ENCODE results near the gene GAD2.

The GAD2 gene

DNA sequence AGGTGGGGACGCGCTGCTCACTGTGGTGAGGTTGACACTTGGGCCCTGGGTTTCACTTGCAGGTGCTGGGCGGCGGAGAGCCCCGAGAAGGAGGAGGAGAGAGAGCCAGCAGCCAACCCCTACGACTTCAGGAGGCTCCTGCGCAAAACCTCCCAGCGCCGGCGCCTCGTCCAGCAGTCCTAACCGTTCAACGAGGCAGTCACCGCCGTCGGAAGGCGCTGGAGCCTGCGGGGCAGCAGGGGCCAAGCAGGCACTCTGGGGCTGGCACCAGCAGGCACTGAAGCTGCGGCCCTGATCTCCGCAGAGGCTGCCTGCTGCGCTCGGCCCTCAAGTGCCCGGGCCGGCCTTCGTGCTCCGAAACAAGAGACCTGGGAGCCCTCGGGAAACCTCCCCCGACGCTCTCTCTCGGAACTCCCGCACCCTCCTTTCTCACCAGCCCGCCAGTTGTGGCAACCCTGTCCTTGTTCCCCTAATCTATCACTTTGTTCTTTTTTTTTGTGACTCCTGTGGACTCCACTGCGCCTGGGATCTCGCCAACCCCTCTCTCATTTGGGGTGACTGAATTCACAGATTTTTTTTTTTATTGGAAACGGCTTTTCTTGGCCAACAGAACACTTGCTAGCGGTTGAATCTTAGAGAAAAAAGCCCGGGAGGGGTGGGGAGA, 4.7 kb upstream of the GAD2 start:
- Histone ChIP-seq H3K4me1 (ENCODE audit: control insufficient read depth, low read length) (no peaks in the 10 kb centered on the region), H3K9me3 (ENCODE audit: control insufficient read depth, insufficient read depth, low read length) (peaks cover 5% of the 10 kb centered on the region; the same call in 1 of the 2 replicates), H3K36me3 (ENCODE audit: control insufficient read depth, low read length) (no peaks in the 10 kb centered on the region), H3K27me3 (ENCODE audit: control insufficient read depth, low read length) (no peaks in the 10 kb centered on the region), H4K20me1 (ENCODE audit: control insufficient read depth, insufficient read depth, low read depth, low read length) (no peaks in the 10 kb centered on the region), H3F3A (ENCODE audit: control insufficient read depth, insufficient read depth) (no peaks in the 10 kb centered on the region), H3K4me2 (ENCODE audit: low read length) (no peak overlapping the region), H3K9me2 (replicated peaks; ENCODE audit: control insufficient read depth, low read length) (no peaks in the 10 kb centered on the region), H3K27ac (ENCODE audit: low read depth, low read length) (no peak overlapping the region), H3K79me2 (ENCODE audit: control insufficient read depth, low read length) (no peaks in the 10 kb centered on the region), H3K4me3 (ENCODE audit: low read length) (no peak overlapping the region)
- TF ChIP-seq, protein P1, sequence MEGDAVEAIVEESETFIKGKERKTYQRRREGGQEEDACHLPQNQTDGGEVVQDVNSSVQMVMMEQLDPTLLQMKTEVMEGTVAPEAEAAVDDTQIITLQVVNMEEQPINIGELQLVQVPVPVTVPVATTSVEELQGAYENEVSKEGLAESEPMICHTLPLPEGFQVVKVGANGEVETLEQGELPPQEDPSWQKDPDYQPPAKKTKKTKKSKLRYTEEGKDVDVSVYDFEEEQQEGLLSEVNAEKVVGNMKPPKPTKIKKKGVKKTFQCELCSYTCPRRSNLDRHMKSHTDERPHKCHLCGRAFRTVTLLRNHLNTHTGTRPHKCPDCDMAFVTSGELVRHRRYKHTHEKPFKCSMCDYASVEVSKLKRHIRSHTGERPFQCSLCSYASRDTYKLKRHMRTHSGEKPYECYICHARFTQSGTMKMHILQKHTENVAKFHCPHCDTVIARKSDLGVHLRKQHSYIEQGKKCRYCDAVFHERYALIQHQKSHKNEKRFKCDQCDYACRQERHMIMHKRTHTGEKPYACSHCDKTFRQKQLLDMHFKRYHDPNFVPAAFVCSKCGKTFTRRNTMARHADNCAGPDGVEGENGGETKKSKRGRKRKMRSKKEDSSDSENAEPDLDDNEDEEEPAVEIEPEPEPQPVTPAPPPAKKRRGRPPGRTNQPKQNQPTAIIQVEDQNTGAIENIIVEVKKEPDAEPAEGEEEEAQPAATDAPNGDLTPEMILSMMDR (IDR thresholded peaks at IDR 0.05; ENCODE audit: low read depth, low read length, poor library complexity, severe bottlenecking) = no peak
- TF ChIP-seq EZH2phosphoT487 (IDR thresholded peaks at IDR 0.05; ENCODE audit: borderline replicate concordance, low read length) = no peak

DNA sequence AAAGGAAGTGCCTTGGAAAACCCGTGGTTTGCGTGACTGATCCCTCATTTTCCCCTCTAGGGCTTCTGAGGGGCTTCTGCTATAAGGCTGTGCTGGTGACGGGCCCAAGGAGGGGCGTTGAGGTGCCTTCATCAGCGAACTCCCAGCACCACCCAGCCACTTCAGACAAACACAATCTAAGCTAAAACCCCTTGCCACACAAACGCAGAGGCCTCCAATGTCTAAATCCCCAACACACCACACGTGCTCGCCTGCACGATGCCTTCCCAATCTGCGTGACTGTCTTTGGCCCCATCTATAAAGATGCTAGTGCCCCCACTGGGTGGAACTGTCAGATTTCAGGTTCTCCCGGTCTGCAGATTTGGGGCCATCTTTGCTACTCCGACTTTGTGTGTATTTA, 4.1 kb upstream of the GAD2 start:
- Histone ChIP-seq H3K4me2 (ENCODE audit: low read length) (no peak overlapping the region), H3K4me1 (ENCODE audit: control insufficient read depth, low read length) (no peaks in the 10 kb centered on the region), H3F3A (ENCODE audit: control insufficient read depth, insufficient read depth) (no peaks in the 10 kb centered on the region), H3K9me3 (ENCODE audit: control insufficient read depth, insufficient read depth, low read length) (peaks cover 7% of the 10 kb centered on the region; the same call in 1 of the 2 replicates), H3K27ac (ENCODE audit: low read depth, low read length) (no peak overlapping the region), H3K9me2 (replicated peaks; ENCODE audit: control insufficient read depth, low read length) (no peaks in the 10 kb centered on the region), H3K36me3 (ENCODE audit: control insufficient read depth, low read length) (no peaks in the 10 kb centered on the region), H3K4me3 (ENCODE audit: low read length) (no peak overlapping the region), H3K27me3 (ENCODE audit: control insufficient read depth, low read length) (no peaks in the 10 kb centered on the region), H4K20me1 (ENCODE audit: control insufficient read depth, insufficient read depth, low read depth, low read length) (no peaks in the 10 kb centered on the region), H3K79me2 (ENCODE audit: control insufficient read depth, low read length) (no peaks in the 10 kb centered on the region)
- TF ChIP-seq EZH2phosphoT487 (IDR thresholded peaks at IDR 0.05; ENCODE audit: borderline replicate concordance, low read length) = no peak
- TF ChIP-seq, protein P1 (IDR thresholded peaks at IDR 0.05; ENCODE audit: low read depth, low read length, poor library complexity, severe bottlenecking) = no peak

DNA sequence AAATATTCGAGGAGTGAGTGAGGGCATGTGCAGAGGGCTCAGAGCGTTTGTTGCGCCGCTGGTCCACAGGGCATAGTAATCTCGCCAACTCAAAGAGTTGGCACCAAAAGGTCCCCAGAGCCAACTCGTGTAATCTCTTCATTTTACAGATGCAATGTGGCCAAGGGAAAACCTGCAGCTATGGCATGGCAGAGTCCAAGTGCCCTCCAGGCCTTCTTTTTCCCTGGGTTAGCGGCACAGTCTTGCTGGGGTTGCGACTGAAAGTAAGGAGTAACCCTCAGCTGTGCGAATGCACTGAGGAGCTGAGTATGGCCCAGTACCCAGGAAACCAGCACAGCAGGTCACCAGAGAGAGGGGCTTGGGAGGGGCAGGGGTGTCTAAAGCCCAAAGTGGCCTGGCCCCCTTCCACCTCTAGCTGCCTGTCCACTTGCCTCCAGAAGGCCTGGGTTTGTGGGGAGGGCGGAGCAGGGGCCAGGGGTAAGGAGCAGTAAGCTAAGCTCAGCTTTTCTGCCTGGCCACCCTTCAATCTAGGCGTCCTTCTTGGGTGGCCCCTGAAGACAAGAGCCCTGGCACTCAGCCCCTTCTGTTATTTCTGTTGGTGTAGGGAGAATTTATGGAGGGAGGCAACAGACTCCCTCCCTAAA, 3.3 kb upstream of the GAD2 start:
- no peak overlapping the region for H3K27ac ChIP-seq (ENCODE audit: low read depth, low read length)
- no peaks in the 10 kb centered on the region for H3F3A ChIP-seq (ENCODE audit: control insufficient read depth, insufficient read depth)
- no peaks in the 10 kb centered on the region for H3K36me3 ChIP-seq (ENCODE audit: control insufficient read depth, low read length)
- peaks cover 7% of the 10 kb centered on the region; the same call in 1 of the 2 replicates for H3K9me3 ChIP-seq (ENCODE audit: control insufficient read depth, insufficient read depth, low read length)
- no peaks in the 10 kb centered on the region for H3K9me2 ChIP-seq (replicated peaks; ENCODE audit: control insufficient read depth, low read length)
- H3K4me2 ChIP-seq (ENCODE audit: low read length) = no peak overlapping the region
- H3K4me1 ChIP-seq (ENCODE audit: control insufficient read depth, low read length) = no peaks in the 10 kb centered on the region
- H3K79me2 ChIP-seq (ENCODE audit: control insufficient read depth, low read length) = no peaks in the 10 kb centered on the region
- H3K4me3 ChIP-seq (ENCODE audit: low read length) = no peak overlapping the region
- H3K27me3 ChIP-seq (ENCODE audit: control insufficient read depth, low read length) = no peaks in the 10 kb centered on the region
- TF ChIP-seq EZH2phosphoT487 (IDR thresholded peaks at IDR 0.05; ENCODE audit: borderline replicate concordance, low read length) = no peak
- TF ChIP-seq, protein P1 (IDR thresholded peaks at IDR 0.05; ENCODE audit: low read depth, low read length, poor library complexity, severe bottlenecking) = no peak
- no peaks in the 10 kb centered on the region for H4K20me1 ChIP-seq (ENCODE audit: control insufficient read depth, insufficient read depth, low read depth, low read length)

Data from DOHH2 (cell line).